K562 (cell line): ENCODE measurements around the gene HOXB6. TPM values are rescaled to one million over a fixed set of nuclear protein-coding genes. Genes with fewer than 3 reads are reported as not detected.

Experiments
- HMG20B ChIP-seq: fragments of 250-450 bp; sonication (Bioruptor Pico); IDR thresholded peaks from 2 replicates; pipeline ENCODE4 v1.5.0; 2021; ENCODE audit warnings: mild to moderate bottlenecking
- ID3 ChIP-seq, 2 experiments: fragments of 250-450 bp in 1 of 2; fragments of 450-650 bp in 1 of 2; sonication (Bioruptor Pico) in 1 of 2; IDR thresholded peaks; 2 replicates each; pipeline versions ENCODE4 v1.6.1 to v1.8.0; 2016 to 2021; ENCODE audit warnings: mild to moderate bottlenecking in 2 of 2, moderate library complexity in 2 of 2, missing compliant biosample characterization in 1 of 2, missing genetic modification characterization in 1 of 2
- L3MBTL2 ChIP-seq: fragments of 450-650 bp; IDR thresholded peaks from 2 replicates; pipeline ENCODE4 v1.6.1; 2016; ENCODE audit warnings: mild to moderate bottlenecking, moderate library complexity
- MLLT1 ChIP-seq, 2 experiments: fragments of 450-650 bp; IDR thresholded peaks; 2 replicates each; pipeline ENCODE4 v1.6.1; 2016
- PKNOX1 ChIP-seq: fragments of 450-650 bp; IDR thresholded peaks from 2 replicates; pipeline ENCODE4 v1.6.1; 2016
- RBFOX2 ChIP-seq: fragments of 200-400 bp; formaldehyde crosslinking; IDR thresholded peaks from 2 replicates; pipeline ENCODE4 v1.6.1; 2017; ENCODE audit warnings: low read depth, mild to moderate bottlenecking, low read length, moderate library complexity
- ZBTB9 ChIP-seq: fragments of 450-650 bp; formaldehyde crosslinking; IDR thresholded peaks from 2 replicates; pipeline ENCODE4 v1.4.0; 2020; ENCODE audit warnings: mild to moderate bottlenecking, moderate library complexity
- ZNF318 ChIP-seq, 2 experiments: fragments of 450-650 bp; IDR thresholded peaks; 2 replicates each; pipeline ENCODE4 v1.6.1; 2016; ENCODE audit warnings: mild to moderate bottlenecking in 2 of 2, borderline replicate concordance in 1 of 2, low read depth in 1 of 2, moderate library complexity in 1 of 2
- ZNF76 ChIP-seq: fragments of 250-450 bp; sonication (Bioruptor Pico); IDR thresholded peaks from 2 replicates; pipeline ENCODE4 v1.4.0; 2020; ENCODE audit warnings: mild to moderate bottlenecking, moderate library complexity, borderline replicate concordance
- ZNF766 ChIP-seq: fragments of 200-800 bp; sonication (Bioruptor generic); conservative IDR thresholded peaks from 2 replicates; pipeline ENCODE4 v1.6.1; 2016; ENCODE audit warnings: missing genetic modification characterization, missing compliant biosample characterization
- ZNF780A ChIP-seq: fragments of 250-450 bp; sonication (Bioruptor Pico); IDR thresholded peaks from 2 replicates; pipeline ENCODE4 v1.5.0; 2021; ENCODE audit warnings: mild to moderate bottlenecking
- ZSCAN29 ChIP-seq: fragments of 450-650 bp; IDR thresholded peaks from 2 replicates; pipeline ENCODE4 v1.6.1; 2017
- ZSCAN32 ChIP-seq: fragments of 450-650 bp; formaldehyde crosslinking; IDR thresholded peaks from 2 replicates; pipeline ENCODE4 v1.4.0; 2020; ENCODE audit warnings: mild to moderate bottlenecking, moderate library complexity
- polyA plus RNA-seq, 8 experiments: library from polyadenylated mRNA; depleted of rRNA in 4 of 8; stranded (reverse) in 5 of 8; unstranded in 3 of 8; fragments of >200 nt; fragmentation: Nextera tagmentation in 2 of 8; fragmentation: Illumina TruSeq in 1 of 8; extraction: Ambion mirVana in 2 of 8; extraction: Trizol in 1 of 8; gene quantifications; 2 replicates each; pipeline versions ENCODE4 v1.2.1 to v1.2.3, GENCODE V29; 2011 to 2014; ENCODE audit warnings: inconsistent platforms in 1 of 8, missing spikeins in 1 of 8
- total RNA-seq, 7 experiments: library from RNA; depleted of rRNA in 6 of 7; stranded (reverse); fragments of >200 nt in 6 of 7; fragmentation: Illumina TruSeq in 2 of 7; extraction: Trizol in 2 of 7; gene quantifications; 2 replicates each; pipeline versions ENCODE4 v1.2.1 to v1.2.3, GENCODE V29; 2011 to 2021; ENCODE audit warnings: low replicate concordance in 1 of 7

Gene HOXB6
- total and polyA plus RNA-seq, 9 of the 15 experiments (the other 6 are each of a cell fraction or from before 2014, with no cell fraction given), result 1.2 to 14.8 (median 4.9) TPM

GRCh38 chr17:48546137-48546923 is 58.5 kb downstream of the HOXB6 start (continued):
- TF ChIP-seq ZNF318 (IDR thresholded peaks at IDR 0.05; ENCODE audit: borderline replicate concordance in 1 of 2, low read depth in 1 of 2), result no peak
- TF ChIP-seq RBFOX2, result peak; percentile 60
- TF ChIP-seq ZSCAN29, result 0 out of 2 replicates have a peak, but pooled peaks have one; percentile 19
- peak; percentile 56; the same call in 1 of the 2 replicates for TF ChIP-seq HMG20B (CRISPR knock-in tag)
- TF ChIP-seq ZBTB9, result peak; percentile 16; the same call in 1 of the 2 replicates
- TF ChIP-seq ZNF766, result peak; percentile 64; the same call in 1 of the 2 replicates
- no peak for TF ChIP-seq ID3 (CRISPR knock-in tag; IDR thresholded peaks at IDR 0.05)
- no peak for TF ChIP-seq ID3 (tag; IDR thresholded peaks at IDR 0.05)
- TF ChIP-seq PKNOX1, result peak; percentile 97
- TF ChIP-seq ZNF76 (CRISPR knock-in tag), result no peak
- 0 out of 2 replicates have a peak, but pooled peaks have one; percentile 9 for TF ChIP-seq ZSCAN32 (CRISPR knock-in tag)
- peak; percentile 72 to 94 for TF ChIP-seq MLLT1 (IDR thresholded peaks at IDR 0.05)
- TF ChIP-seq L3MBTL2, result no peak
- TF ChIP-seq ZNF780A, result no peak
